Keratinocyte (primary cell): ENCODE results near the gene EGF. TPM values are rescaled to one million over a fixed set of nuclear protein-coding genes. Genes with fewer than 3 reads are reported as not detected.

Experiments used
- DNase-seq: peaks from one replicate; pipeline ENCODE4 v3.0.0-alpha.2; 2011; ENCODE audit warnings: low read depth, missing footprints, low spot score
- FAIRE-seq: peaks from 2 replicates; lab custom pipeline; 2011; peaks lifted over from hg19 to GRCh38; lab: Jason Lieb, UNC
- H2AFZ ChIP-seq: 2 replicates; pipeline ENCODE4 v1.6.0; 2012; ENCODE audit warnings: low read length, control low read depth, inconsistent platforms; ENCODE audit not compliant: control insufficient read depth
- H3K27ac ChIP-seq: 2 replicates; pipeline ENCODE4 v1.5.1; 2011; ENCODE audit warnings: low read length; ENCODE audit not compliant: control insufficient read depth, insufficient read depth
- H3K27me3 ChIP-seq: 3 replicates; pipeline ENCODE4 v1.6.0; 2011; ENCODE audit warnings: low read length; ENCODE audit not compliant: control insufficient read depth, insufficient read depth; ENCODE audit errors: extremely low read depth
- H3K36me3 ChIP-seq, 2 experiments: 2 replicates in 1 of 2; 3 replicates in 1 of 2; pipeline ENCODE4 v1.5.1; 2011; ENCODE audit warnings: low read length in 2 of 2, mild to moderate bottlenecking in 1 of 2; ENCODE audit not compliant: control insufficient read depth in 2 of 2, insufficient read depth in 2 of 2; ENCODE audit errors: extremely low read depth in 1 of 2
- H3K4me1 ChIP-seq: 3 replicates; pipeline ENCODE4 v1.5.1; 2011; ENCODE audit warnings: low read length; ENCODE audit not compliant: control insufficient read depth, insufficient read depth; ENCODE audit errors: extremely low read depth
- H3K4me2 ChIP-seq: 3 replicates; pipeline ENCODE4 v1.6.0; 2011; ENCODE audit warnings: low read depth, low read length; ENCODE audit not compliant: control insufficient read depth, insufficient read depth; ENCODE audit errors: extremely low read depth
- H3K4me3 ChIP-seq, 3 experiments: fragments of 200-600 bp in 1 of 3; sonication (generic) in 1 of 3; 2 replicates in 2 of 3; 3 replicates in 1 of 3; pipeline ENCODE4 v1.5.1; 2011 to 2016; ENCODE audit warnings: low read length in 3 of 3, mild to moderate bottlenecking in 3 of 3, control low read depth in 2 of 3, inconsistent platforms in 1 of 3, low read depth in 1 of 3, mixed read lengths in 1 of 3, mixed run types in 1 of 3, moderate library complexity in 1 of 3; ENCODE audit not compliant: control insufficient read depth in 2 of 3, insufficient read depth in 2 of 3; ENCODE audit errors: extremely low read depth in 1 of 3
- H3K79me2 ChIP-seq: 2 replicates; pipeline ENCODE4 v1.6.0; 2012; ENCODE audit warnings: low read length; ENCODE audit not compliant: control insufficient read depth, insufficient read depth
- H3K9ac ChIP-seq: 3 replicates; pipeline ENCODE4 v1.6.0; 2011; ENCODE audit warnings: low read length; ENCODE audit not compliant: control insufficient read depth, insufficient read depth; ENCODE audit errors: extremely low read depth
- H3K9me1 ChIP-seq: 3 replicates; pipeline ENCODE4 v1.6.0; 2011; ENCODE audit warnings: low read length; ENCODE audit not compliant: control insufficient read depth, insufficient read depth; ENCODE audit errors: extremely low read depth
- H3K9me3 ChIP-seq: 2 replicates; pipeline ENCODE4 v1.5.1; 2012; ENCODE audit warnings: low read depth, low read length; ENCODE audit not compliant: control insufficient read depth
- H4K20me1 ChIP-seq: 3 replicates; pipeline ENCODE4 v1.6.0; 2011; ENCODE audit warnings: low read length; ENCODE audit not compliant: control insufficient read depth, insufficient read depth; ENCODE audit errors: extremely low read depth
- EZH2 ChIP-seq: IDR thresholded peaks from one replicate; pipeline ENCODE4 v1.6.1; 2012; ENCODE audit warnings: inconsistent platforms, mild to moderate bottlenecking, low read length, moderate library complexity
- dilution Hi-C: fragments of 300-500 bp; cut with MboI; formaldehyde crosslinking; loops from one replicate; pipeline ENCODE4 v1.7.0; 2020; ENCODE audit warnings: low sequenced_read_pairs; ENCODE audit not compliant: extremely low pct_ligation_motif_present
- polyA plus RNA-seq, 5 experiments: library from polyadenylated mRNA; depleted of rRNA in 3 of 5; stranded (reverse) in 3 of 5; stranded (forward) in 1 of 5; unstranded in 1 of 5; fragments of >200 nt; gene quantifications; 1 replicate in 1 of 5; 2 replicates in 3 of 5; 3 replicates in 1 of 5; pipeline versions ENCODE4 v1.2.1 to v1.2.3, GENCODE V29; 2011 to 2012; ENCODE audit warnings: missing spikeins in 2 of 5, low read depth in 1 of 5, low replicate concordance in 1 of 5
- TF ChIP-seq, protein P1 (sequence below), 3 experiments: IDR thresholded peaks in 1 of 3; conservative IDR thresholded peaks in 1 of 3; optimal IDR thresholded peaks in 1 of 3; 2 replicates in 2 of 3; 3 replicates in 1 of 3; pipeline versions ENCODE3 to v1.5.1; 2011; ENCODE audit warnings: low read length in 3 of 3, mild to moderate bottlenecking in 3 of 3, moderate library complexity in 2 of 3, control low read depth in 1 of 3, inconsistent platforms in 1 of 3; ENCODE audit not compliant: insufficient read depth in 2 of 3; ENCODE audit errors: extremely low read depth in 1 of 3

Gene EGF
- polyA plus RNA-seq, 1 donor (not counting 4 experiments of a cell fraction or from before 2014, with no cell fraction given) = 1.3 TPM

DNA sequence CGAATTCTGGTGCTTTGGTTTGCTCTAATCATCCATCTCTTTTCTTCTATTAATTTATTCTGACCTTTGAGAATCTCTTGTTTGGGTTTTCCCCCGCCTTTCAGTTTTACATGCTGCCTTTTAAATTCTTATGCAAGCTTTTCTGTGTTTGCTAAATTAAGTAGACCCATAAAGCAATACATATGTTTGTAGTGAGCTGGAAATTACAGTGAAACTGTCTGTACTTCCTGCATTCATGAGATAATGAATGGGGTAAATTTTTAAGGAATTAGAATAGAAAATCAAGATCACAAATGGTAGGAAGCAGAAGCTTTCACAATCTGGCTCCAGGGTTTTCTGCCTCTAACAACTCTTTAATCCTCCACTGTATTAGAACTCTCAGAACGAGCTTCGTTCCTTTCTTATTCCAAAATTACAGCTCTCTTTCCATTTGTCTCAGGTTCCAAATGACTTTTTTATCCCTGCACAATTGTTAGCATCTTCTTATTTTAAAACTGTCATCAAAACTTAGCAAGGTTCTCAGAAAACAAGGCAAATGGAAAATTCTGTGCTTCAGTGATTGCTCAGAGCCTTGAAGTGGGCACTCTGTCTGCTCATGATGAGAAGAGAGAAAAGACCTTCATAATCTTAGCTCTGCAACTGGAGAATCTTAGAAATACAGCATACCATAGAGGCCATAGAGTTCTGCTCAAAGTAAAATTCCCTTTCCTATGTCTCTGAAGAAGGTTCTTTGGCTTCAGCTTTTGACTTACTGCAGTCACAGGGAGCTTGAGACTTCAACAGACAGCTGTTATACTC, 108.2 kb downstream of the EGF start:
- no peaks in the 10 kb centered on the region for H3K9me1 ChIP-seq
- H2AFZ ChIP-seq = no peak overlapping the region
- peaks cover 8% of the 10 kb centered on the region for H3K27me3 ChIP-seq
- H3K79me2 ChIP-seq = no peaks in the 10 kb centered on the region
- H3K9ac ChIP-seq = no peak overlapping the region
- H3K27ac ChIP-seq = no peak overlapping the region
- TF ChIP-seq, protein P1, sequence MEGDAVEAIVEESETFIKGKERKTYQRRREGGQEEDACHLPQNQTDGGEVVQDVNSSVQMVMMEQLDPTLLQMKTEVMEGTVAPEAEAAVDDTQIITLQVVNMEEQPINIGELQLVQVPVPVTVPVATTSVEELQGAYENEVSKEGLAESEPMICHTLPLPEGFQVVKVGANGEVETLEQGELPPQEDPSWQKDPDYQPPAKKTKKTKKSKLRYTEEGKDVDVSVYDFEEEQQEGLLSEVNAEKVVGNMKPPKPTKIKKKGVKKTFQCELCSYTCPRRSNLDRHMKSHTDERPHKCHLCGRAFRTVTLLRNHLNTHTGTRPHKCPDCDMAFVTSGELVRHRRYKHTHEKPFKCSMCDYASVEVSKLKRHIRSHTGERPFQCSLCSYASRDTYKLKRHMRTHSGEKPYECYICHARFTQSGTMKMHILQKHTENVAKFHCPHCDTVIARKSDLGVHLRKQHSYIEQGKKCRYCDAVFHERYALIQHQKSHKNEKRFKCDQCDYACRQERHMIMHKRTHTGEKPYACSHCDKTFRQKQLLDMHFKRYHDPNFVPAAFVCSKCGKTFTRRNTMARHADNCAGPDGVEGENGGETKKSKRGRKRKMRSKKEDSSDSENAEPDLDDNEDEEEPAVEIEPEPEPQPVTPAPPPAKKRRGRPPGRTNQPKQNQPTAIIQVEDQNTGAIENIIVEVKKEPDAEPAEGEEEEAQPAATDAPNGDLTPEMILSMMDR (optimal IDR thresholded peaks at IDR 0.05 in 1 of 3, IDR thresholded peaks at IDR 0.05 in 1 of 3, conservative IDR thresholded peaks at IDR 0.05 in 1 of 3; ENCODE audit: extremely low read depth in 1 of 3, insufficient read depth in 2 of 3, low read length in 3 of 3) = no peak
- no peak for TF ChIP-seq EZH2
- no peaks in the 10 kb centered on the region for H4K20me1 ChIP-seq
- no peaks in the 10 kb centered on the region for H3K9me3 ChIP-seq
- H3K4me1 ChIP-seq = no peaks in the 10 kb centered on the region
- no peak for DNase-seq
- dilution Hi-C loops = no loop called here
- H3K4me2 ChIP-seq = no peak overlapping the region
- H3K4me3 ChIP-seq = no peak overlapping the region
- no peaks in the 10 kb centered on the region for H3K36me3 ChIP-seq
- FAIRE-seq = no peak

DNA sequence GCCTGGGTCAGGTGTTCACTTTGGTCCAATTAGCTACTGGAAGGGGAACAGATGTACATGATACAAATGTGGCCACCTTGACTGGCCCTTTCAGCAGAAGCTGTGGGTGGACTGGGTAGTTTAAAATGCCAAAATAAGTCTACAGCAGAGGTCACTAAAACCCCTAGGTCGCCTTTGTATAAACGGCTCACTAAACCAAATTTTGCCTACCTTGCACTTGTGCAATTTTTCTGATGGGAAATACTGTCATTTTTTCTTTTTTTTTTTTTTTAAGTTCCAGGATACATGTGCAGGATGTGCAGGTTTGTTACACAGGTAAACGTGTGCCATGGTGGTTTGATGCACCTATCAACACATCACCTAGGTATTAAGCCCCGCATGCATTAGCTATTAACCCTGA, 109.8 kb downstream of the EGF start:
- Histone ChIP-seq H3K36me3 (no peaks in the 10 kb centered on the region), H3K4me2 (no peak overlapping the region), H2AFZ (no peak overlapping the region), H3K79me2 (no peaks in the 10 kb centered on the region), H3K9ac (no peak overlapping the region), H3K4me1 (no peaks in the 10 kb centered on the region), H3K27me3 (peaks cover 8% of the 10 kb centered on the region), H3K9me3 (no peaks in the 10 kb centered on the region), H3K9me1 (no peaks in the 10 kb centered on the region), H3K4me3 (no peak overlapping the region), H3K27ac (no peak overlapping the region), H4K20me1 (no peaks in the 10 kb centered on the region)
- TF ChIP-seq EZH2 = no peak
- TF ChIP-seq, protein P1 (optimal IDR thresholded peaks at IDR 0.05 in 1 of 3, IDR thresholded peaks at IDR 0.05 in 1 of 3, conservative IDR thresholded peaks at IDR 0.05 in 1 of 3; ENCODE audit: extremely low read depth in 1 of 3, insufficient read depth in 2 of 3, low read length in 3 of 3) = no peak
- DNase-seq (no peak), FAIRE-seq (no peak)
- dilution Hi-C loops = no loop called here
